Stimulated activated CD4-positive, alpha-beta T cell treated with anti-CD3 and anti-CD28 coated beads, Interleukin-2, amount 100 ng/mL, for 24 hours (primary cell): Measurements from ENCODE around the gene CYGB.

ENCODE experiments used
- DNase-seq, 2 donors: peaks; one replicate each; pipeline ENCODE4 v3.0.0-alpha.2; 2020

CYGB gene

DNA sequence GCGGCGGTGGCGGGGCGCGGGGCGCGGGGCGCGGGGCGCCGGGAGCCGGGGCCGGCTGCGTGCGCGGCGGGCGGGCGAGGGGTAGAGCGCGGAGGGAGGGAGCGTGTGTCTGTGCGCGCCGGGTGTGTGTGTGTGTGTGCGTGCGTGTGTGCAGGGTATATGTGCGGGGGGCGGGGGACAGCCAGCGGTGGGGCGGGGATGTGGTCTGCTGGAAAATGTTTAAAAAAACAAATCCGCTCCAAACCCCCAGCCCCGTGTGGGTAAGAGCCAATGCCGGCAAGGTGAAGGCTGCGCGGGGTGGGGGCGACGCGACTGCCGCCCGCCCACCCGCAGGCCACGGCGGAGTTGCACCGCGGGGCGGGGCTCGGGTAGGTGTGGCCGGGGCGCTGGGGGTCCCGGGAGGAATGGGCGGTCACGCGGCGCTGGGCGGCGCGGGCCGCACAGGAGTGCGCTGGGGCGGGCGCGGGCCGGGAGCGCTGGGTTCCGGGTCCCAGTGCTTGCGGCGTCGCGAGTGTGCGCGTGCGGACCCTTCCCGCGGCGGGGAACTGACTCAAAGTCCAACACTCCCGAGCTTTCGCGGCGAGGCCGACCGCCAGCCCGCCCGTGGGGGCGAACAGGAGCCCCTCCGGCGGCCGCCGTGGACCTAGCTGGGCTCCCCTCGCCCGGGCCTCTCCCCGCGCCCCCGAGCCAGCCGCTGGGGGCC lies at the start of gene CYGB:
Gene CYGB, minus strand, starts transcription at position 132 of the 703 bp plus-strand sequence. CDS start 167 bp downstream, outside the sequence.
- DNase-seq = no peak

DNA sequence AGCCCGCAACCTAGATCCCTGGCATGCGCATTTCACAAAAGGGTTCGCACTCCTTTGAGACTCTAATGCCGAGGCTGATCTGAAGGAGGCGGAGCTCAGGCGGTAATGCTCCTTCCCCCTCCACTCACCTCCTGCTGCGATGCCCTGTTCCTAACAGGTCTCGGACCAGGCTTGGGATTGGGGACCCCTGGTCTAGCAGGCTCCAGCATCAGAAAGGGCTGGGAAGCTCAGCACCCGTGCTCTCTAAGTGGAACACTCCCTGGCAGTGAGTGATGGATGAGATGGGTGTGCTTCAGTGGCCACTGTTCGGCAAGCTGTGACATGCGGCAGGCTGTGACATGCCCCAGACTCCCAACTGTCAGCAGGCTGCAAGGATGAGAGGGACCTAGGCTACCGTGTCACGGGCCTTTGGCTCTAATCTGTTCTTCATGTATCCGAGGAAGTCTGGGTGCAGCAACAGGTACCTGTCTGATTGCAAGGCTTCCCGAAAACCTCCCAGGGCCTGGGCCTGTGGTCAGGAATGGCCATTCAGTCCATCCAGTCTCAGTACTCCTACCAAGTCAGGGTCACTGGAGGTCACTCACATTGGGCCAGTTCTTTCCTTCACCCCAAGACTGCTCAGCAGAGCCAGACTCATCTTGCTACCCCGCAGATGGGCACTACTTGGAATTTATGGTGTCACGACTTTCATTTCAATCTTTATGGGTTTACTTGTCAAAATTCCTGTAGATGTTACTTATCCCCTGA lies 49.4 kb upstream of the CYGB start:
- DNase-seq = no peak

DNA sequence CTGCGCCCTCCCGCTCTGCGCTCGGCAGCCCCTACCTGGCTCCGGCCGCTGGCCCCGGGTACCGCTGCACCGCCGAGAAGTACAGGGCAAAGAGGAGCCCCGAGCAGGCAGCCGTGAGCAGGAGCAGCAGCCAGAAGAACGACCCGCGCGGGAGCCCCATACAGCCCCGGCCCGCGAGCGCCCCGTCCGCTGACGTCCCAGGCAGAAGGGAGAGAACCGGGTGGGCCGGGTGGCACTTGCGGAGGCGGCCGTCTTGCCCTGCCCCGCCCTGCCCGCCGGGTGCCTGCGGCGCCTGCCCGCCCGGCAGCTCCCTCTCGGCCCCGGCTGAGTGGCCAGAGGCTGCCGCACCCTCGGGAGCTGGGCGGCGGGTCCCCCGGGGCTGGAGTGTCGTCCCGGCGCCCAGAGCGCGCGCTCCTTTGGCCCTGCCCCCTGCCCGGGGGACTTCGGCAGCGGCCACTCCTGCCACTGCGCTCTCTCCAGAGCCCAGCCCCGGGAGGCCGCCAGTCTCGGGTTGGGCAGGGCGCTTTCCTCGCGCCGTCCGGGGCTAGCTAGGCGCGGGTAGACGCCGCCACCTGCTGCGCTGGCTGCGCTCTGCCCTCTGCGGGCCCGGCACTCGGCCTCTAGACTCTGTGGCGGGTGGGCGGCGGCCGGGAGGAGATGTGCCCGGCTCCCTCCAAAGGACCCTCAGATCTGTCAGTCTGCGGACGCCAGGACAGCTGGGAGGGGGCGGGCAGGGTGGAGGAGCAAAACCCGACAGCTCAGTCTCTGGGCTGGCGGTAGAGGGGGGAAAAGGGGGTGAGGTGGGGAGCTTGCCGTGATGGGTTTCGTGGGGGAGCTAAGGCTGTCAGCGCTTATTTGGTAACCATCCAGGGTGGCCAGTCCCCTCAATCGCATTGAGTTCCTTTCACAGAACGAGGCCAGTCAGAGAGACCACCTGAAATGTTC lies 48.4 kb upstream of the CYGB start, which contains the start of gene ST6GALNAC2:
Gene ST6GALNAC2, minus strand, starts transcription at position 212 of the 945 bp plus-strand sequence. Its CDS starts 52 bp downstream, at position 160.
- DNase-seq = peak; percentile 38 to 50

DNA sequence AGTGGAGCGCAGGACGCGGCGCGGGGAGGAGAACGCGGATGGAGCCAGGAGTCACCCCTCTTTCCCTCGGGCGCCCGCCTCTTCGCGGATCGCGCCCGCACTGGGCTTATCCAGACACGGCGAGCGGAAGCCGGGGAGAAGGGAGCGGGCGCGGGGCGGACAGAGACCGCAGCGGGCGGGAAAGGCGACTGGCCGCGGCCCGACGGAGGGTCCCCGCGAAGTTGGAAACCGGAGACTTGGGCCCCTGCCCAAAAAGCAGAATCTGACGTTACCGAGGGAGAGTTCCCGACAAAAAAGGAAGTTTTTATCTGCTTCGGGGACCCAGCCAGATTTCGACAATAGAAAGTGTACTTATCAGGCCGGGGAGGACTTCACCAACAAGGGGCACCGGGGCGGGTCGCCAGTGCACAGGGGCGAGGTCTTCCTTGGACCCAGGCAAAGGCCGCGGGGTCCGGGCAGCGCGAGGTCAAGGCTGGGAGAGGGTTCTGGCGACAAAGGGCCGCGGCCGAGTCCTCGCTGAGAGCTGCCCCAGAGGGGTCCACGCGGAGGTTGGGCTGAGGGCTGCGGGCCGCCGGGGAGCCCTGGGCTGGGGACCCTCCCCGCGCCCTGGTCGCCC lies 47.6 kb upstream of the CYGB start:
- no peak for DNase-seq

DNA sequence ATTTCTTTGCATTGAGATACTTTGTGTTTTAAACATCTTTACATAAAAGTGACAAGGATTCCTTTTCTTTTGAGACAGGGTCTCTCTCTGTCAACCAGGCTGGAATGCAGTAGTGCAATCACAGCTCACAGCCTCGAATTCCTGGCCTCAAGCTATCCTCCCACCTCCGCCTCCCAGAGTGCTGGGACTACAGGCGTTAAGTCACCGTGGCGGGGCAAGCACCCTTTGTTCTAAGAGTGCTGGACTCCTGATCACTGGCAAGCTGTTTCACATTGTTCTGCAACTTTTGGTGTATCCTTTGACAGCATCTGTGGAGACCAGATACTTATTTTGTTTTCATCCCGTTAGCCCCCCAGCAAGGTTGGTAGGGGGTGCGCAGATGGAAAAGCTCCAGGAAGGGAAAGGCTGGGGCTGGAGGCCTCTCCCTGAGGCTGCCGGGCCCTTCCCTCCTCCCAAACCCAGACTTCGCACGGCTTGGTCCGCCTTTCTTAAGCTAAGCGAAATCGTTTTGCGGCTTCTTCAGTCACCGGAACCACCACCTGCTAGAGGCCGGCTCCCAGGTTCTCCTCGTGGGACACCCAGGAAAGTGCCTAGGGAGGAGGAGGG lies 47.0 kb upstream of the CYGB start:
- no peak for DNase-seq

DNA sequence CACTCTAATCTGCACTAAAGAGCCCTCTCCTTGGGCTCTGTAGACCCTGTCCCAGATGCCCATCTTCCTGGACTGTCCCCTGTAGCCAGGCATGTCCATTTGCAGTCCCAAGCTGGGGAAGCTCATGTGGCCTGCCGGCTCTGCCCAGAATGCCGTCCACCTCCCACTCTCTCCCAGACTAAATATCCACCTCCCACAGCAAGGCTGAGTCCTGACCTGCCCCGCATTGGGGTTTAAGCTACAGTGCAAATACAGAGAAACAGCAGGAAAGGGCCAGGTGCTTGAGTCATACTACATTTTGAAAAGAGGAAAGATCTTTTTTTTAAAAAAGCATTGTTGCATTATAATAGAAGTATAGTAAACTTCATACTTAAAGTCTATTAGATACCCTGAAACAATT lies 45.2 kb upstream of the CYGB start:
- no peak for DNase-seq

DNA sequence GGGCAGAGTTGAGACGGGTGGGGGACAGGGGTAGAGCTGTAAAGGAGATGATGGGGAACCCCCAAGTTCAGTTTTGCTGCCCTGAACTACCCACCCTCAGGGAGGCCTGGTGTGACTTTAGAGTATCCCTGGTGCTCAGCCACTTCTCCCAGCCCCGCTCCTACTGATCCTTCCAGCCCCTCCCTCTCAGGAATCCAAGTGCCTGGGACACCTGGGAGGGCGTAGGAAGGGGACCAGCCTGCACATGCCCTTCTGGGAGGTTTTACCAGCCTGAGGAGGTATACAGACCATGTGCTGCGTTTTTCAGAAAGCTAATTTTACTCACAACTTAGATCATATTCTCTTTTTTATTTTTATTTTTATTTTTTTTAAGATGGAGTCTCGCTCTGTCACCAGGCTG lies 44.0 kb upstream of the CYGB start:
- DNase-seq = no peak

DNA sequence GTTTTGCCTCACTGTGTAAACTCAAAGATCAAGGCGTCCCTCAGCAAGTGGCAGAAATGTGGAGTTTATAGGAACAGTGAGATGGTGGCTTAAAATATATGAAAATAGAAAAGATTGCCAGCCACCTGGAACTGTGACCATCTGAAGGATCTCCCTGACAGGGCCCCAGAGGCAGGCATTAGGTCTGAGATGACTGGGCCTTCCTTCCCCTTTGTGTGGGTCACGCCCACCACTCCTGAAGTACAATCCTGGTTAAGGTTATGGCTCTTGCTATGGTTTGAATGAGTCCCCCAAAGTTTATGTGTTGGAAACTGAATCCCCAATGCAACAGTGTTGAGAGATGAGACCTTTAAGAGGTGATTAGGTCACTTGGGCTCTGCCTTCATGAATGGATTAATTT lies 41.8 kb upstream of the CYGB start:
- DNase-seq = no peak

DNA sequence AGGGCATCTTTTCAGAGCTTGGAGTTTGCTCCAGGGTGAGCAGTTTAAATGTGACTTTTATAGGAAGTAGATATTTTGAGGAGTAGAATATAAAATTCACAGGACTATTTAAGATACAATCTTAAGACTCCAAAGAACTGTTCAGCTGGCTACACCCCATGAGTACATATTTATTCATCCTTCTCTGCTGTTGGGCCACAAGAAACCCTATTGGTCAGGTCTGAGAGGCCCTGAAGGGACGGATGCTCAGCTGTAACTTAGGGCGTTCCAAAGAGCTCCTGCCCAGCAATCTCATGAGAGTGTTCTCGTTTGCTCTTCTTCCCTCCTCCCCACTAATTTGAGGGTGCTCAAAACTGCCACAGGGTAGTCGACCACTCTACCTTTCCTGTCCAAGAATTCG lies 40.9 kb upstream of the CYGB start:
- DNase-seq = no peak

DNA sequence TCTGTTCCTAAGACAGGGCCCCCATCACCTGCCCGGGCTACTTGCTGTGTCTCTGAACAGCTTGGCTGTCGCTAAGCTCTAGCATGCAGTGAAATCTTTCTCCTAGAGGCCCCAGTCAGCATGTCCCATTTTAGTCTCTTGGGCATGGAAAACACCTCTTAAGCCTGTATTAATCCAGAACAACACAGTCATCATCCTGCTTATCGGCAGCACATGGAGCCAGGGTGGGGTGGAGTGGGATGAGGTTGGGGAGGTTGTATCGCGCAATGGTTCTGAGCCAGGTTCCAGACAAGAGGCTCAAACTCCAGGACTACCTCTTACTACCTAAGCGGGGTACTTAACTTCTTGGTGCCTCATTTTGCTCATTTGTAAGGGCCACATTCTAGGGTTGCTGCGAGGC lies 40.4 kb upstream of the CYGB start:
- no peak for DNase-seq

DNA sequence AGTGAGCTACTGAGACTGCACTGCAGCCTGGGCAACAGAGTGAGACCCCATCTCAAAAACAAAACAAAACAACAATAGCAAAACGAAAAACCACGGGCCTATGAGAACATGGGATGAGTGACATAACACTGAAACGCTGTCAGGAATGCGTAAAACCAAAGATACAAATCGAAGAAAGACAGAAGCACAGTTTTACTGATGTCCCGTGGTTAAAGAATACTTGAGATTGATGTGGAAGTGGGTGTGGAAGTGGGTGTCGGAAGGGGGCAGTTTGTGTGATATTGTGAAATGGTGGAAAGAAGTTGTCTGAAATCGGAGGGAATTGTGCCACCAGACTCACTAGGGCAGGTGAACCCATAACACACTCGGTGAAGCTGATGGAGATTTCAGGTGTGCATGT lies 38.7 kb upstream of the CYGB start:
- DNase-seq = no peak

DNA sequence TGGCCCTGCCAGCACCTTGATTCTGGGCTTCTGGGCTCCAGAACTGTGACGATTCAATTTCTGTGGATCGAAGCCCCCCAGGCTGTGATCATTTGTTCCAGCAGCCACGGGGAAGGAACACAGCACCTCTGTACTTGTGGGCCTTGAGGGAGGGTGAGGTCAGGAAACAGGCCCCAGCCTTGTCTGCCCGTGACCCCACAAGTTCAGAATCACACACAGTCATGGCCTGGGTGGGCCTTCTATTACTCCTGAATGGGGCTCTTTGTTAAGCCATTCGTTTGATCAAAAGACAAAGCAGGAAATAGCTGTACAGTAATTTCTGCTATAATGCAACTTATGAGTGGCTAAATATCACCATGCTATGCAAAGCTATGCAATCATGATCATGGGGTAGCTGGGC lies 38.1 kb upstream of the CYGB start:
- DNase-seq = no peak

DNA sequence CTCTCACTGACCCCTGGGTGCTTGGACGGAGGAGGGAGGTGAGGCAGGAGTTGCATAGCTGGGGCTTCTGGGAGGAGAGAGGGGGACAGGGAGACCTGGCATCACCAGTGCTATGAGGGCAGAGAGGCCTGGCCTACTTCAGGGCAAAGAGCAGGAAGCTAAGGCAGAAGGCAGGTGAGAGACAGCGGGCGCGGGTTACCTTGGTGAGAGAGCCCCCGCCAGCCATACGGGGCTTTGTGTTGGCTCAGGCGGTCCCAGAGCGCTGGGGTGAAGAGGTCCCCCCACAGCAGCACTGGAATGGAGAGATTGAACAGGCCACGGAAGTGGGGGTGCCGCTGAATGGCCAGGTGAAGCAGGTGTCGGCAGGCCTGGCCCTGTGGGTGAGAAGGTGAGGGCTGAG lies 36.7 kb upstream of the CYGB start:
- no peak for DNase-seq

DNA sequence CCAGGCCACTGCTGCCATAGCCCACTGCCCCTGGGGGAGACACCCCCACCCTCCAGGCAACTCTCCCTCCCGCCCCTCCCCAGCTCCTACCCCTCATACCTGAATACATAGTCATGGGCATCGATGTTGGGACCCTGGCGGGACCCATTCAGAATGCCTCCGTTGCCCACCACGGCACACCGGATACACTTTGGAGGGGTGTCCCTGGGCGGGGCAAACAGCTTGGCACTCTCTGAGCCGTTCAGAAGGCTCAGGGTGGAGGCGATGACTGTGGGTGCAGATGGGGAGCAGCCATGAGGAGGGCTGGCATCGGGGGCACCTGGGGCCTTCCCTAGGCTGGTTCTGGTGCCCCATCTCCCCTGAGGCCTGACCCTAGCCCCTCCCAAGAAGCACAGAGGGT lies 35.6 kb upstream of the CYGB start:
- DNase-seq = no peak

DNA sequence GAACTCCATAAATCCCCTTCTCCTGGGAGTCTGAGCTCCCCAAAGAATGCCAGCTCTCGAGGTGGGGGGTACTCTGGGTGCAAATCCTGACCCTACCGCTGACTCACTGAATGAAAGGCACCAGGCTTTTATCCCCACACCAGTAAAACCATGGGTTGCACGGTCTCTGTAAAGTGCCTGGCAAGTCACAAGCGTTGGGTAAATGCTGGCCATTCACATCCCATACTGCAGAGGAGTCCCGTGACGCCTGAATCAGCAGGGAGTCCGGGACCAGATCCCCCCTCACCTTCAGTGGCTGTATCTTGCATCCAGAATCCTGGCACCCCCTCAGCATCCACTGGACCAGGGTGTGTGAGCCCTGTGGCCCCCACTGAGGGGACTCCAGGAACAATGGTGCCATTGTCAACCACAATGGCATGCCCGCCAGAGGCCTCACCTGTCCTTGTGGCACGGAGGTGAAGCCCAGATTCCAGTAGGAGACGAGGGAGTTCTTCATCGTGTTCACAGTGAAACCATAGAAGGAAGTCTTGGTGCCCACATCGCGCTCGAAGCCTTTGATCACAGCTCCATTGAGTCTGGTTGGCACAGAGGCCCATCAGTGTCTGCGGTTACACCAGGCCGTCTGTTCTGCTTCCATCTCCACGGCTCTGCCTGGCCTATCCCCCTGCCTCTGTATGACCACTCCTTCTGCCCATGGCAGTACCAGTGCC lies 34.8 kb upstream of the CYGB start:
- DNase-seq = no peak

DNA sequence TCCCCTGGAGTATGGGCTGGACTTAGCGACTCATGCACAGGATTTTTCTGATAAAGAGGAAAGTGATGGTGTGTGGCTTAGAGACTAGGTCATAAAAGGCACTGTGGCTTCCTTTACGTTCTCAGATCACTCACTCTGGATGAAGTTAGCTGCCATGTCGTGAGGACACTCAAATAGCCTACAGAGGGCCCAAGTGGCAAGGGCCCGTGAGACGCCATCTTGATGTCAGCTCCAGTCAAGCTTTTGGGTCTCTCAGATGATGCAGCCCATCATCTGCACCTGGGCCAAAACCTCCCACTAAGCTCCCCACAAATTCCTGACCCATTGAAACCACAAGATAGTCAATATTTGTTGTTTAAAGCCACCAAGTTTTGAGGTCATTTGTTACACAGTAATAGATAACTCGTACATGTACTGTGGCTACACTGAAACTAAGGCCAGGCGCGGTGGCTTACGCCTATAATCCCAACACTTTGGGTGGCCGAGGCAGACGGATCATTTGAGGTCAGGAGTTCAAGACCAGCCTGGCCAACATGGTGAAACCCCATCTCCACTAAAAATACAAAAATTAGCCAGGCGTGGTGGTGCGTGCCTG lies 33.5 kb upstream of the CYGB start:
- no peak for DNase-seq

DNA sequence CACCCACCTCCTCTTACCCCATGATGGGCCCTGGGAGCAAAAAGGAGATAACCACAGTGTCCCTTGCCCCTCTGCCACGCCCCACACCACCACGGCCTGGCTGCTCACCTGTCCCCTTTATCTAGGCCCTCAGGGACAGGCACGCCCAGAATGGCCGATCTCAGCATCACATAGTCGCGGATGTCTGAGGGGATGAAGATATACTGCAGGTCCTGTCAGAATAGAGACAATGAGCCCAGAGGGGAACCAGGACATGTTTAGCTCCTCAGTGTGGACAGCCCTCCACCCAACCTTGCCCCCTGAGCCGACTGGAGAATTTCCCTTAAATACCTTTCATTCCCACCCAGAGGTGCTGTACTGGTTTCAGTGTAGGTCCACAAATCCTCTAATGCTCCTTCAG lies 32.9 kb upstream of the CYGB start:
- DNase-seq = no peak

DNA sequence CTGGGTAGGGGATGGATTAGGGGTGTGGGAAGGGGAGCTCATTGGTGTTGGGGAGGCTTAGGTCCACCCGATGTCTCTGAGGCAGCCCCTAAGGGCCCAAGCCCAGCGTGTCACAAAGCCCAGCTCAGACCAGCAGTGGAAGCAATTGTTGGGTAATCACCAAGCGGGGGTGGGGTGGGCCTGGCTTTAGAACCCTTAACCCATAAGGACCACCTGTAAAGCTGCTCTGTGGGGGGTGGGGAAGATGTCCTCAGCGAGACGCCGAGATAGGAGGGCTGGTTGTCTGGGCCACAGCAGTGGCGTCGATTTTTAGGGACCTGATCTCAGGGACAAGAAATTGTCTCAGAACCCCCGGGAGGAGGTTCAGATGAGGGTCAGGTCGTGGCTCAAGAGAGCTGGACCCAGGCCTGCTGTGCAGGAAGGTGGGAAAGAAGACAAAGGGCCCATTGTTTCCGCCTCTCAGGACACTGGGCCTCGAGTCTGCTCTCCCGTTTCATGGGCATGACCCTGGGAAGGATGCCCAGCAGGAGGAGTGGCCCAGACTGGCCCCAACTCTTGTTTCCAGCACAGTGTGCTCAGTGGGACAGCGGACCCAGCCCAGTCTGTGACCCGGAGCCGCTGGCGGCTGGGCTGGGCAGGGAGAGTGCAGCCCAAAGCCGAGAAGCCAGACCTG lies 32.2 kb upstream of the CYGB start:
- DNase-seq = no peak

DNA sequence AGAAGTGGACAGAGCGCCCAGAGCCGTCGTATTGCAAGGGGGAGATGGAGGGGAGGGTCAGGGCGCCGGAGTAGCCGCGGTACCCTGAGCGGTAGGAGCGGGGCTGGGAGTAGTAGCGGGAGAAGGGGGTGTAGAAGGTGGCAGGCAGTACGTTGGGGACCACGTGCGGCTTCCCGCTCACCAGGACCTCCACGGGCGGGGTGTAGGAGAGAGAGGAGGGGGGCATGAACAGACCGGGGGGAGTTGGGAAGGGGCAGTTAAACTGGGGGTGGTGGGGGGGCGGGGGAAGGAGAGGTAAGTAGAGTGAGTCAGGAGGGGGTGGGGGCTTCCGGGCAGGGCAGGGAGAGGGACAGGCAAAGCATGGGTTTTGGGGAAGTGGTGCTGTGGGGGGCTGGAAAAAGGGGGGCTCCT lies 31.3 kb upstream of the CYGB start:
- no peak for DNase-seq

DNA sequence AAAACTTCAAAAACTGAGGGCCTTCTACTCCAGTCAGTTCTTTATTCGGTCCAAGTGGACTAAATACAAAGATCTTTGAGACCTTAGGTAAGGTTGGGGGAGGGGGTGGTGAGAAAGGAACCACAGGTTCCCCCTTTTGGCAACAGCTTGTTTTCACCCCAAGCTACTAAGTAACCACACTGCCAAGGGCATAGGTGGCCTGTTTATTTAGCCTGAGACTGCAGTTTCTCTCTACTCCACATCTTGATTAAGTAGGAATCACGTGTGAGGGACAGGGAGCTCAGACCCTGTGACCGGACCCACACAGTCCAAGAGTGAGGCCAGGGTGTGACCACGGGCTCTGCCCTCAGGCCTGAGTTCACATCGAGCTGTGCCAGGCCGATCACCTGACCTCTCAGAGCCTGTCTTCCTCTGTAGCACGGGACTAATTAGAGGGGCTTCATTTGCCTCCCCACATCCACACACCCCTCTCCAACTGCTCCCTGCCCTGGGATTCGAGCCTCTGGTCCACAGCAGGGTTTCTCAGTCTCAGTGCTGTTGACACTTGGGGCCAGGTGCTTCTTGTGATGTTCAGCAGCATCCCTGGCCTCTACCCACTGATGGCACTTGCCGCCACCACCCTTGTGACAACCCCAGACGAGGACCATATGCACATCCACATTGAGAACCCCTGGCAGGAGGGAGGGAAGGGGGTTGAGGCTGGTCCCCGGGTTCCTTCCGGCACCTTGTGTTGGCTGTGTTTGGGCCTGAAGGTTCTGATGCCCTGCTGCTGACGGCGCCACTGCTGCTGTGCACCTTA lies 30.3 kb upstream of the CYGB start:
- no peak for DNase-seq
